Erythroblast (primary cell): ENCODE results near the gene DCBLD1.

ENCODE experiments used
- GATA1 ChIP-seq: IDR thresholded peaks from 2 replicates; pipeline ENCODE4 v1.6.1; 2011; ENCODE audit warnings: low read depth, mild to moderate bottlenecking, control low read depth, low read length, moderate library complexity
- POLR2A ChIP-seq: IDR thresholded peaks from 2 replicates; pipeline ENCODE4 v1.6.1; 2011; ENCODE audit warnings: mild to moderate bottlenecking, low read length

DNA sequence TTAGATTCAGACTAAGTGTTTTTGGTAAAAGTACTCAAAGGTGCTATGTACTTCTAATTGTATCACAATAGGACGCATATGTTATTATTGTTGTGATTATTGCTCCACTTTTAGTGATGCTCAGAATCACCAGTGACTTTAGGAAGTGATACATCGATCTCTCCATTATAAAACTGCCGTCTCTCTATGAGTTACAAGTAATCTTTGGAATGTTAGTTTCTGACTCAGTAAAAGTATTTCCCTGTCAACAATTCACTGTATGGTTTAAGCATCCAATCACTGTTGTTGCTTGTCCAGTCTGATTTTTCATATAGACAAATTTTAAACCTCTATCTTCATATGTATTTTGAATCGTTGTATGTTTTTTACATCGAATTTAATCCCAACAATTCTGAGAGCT lies 9.4 kb downstream of the DCBLD1 start:
- TF ChIP-seq POLR2A (no peak), GATA1 (no peak)
